Osteoblast (primary cell): ENCODE results near the gene PUS10. TPM values are rescaled to one million over a fixed set of nuclear protein-coding genes. Genes with fewer than 3 reads are reported as not detected.

ENCODE experiments used
- DNase-seq: peaks from one replicate; pipeline ENCODE4 v3.0.0; 2011; ENCODE audit warnings: low spot score, mixed read lengths; ENCODE audit not compliant: insufficient read length; ENCODE audit errors: missing footprints
- H2AFZ ChIP-seq: 2 replicates; pipeline ENCODE4 v1.6.0; 2011; ENCODE audit warnings: mild to moderate bottlenecking, low read length
- H3K27ac ChIP-seq: 2 replicates; pipeline ENCODE4 v1.5.1; 2011; ENCODE audit warnings: mild to moderate bottlenecking, low read depth, low read length, moderate library complexity
- H3K27me3 ChIP-seq: 2 replicates; pipeline ENCODE4 v1.6.0; 2012; ENCODE audit warnings: mild to moderate bottlenecking, control low read depth, inconsistent platforms, low read length, moderate library complexity; ENCODE audit not compliant: insufficient read depth
- H3K36me3 ChIP-seq: 2 replicates; pipeline ENCODE4 v1.5.1; 2011; ENCODE audit warnings: mild to moderate bottlenecking, low read length, control low read depth, moderate library complexity; ENCODE audit not compliant: insufficient read depth
- H3K4me1 ChIP-seq: 2 replicates; pipeline ENCODE4 v1.5.1; 2011; ENCODE audit warnings: mild to moderate bottlenecking, low read length, control low read depth, moderate library complexity; ENCODE audit not compliant: insufficient read depth
- H3K4me2 ChIP-seq: 2 replicates; pipeline ENCODE4 v1.6.0; 2011; ENCODE audit warnings: mild to moderate bottlenecking, low read length; ENCODE audit not compliant: insufficient read depth
- H3K4me3 ChIP-seq: fragments of 200-600 bp; sonication (generic); 3 replicates; pipeline ENCODE4 v1.5.1; 2012; ENCODE audit warnings: mild to moderate bottlenecking, low read length, inconsistent platforms; ENCODE audit not compliant: insufficient read depth
- H3K79me2 ChIP-seq: 2 replicates; pipeline ENCODE4 v1.6.0; 2012; ENCODE audit warnings: mild to moderate bottlenecking, low read length, control low read depth, inconsistent platforms; ENCODE audit not compliant: insufficient read depth
- H3K9me3 ChIP-seq: 2 replicates; pipeline ENCODE4 v1.5.1; 2011; ENCODE audit warnings: low read depth, low read length, control low read depth
- H4K20me1 ChIP-seq: 2 replicates; pipeline ENCODE4 v1.6.0; 2012; ENCODE audit warnings: mild to moderate bottlenecking, low read length, control low read depth; ENCODE audit not compliant: insufficient read depth
- total RNA-seq: library from RNA; depleted of rRNA; stranded (reverse); fragments of >200 nt; gene quantifications from 2 replicates; pipeline ENCODE4 v1.2.3, GENCODE V29; 2012
- TF ChIP-seq, protein P1 (sequence below): IDR thresholded peaks from 2 replicates; pipeline ENCODE4 v1.5.1; 2011; ENCODE audit warnings: mild to moderate bottlenecking, low read depth, low read length, moderate library complexity; ENCODE audit errors: extremely low read depth

The PUS10 gene
- total RNA-seq, 1 donor: 5.8 TPM

DNA sequence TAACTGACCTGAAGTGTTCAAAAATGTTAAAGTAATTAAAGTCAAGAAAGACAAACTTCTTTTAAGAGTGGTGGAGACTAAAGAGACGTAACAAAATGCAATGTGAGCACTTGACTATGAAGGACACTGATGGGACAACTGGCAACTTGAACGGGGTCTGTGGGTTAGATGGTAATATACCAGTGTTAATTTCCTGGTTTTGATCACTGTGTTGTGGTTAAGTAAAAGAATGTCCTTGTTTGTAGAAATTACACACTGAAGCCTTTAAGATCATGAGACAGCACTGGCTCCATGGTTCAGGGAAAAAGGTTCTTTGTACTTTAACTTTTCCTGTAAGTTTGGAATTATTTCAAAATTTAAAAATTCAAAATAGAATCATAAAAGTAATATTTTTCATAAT lies 78.4 kb downstream of the PUS10 start:
- H3K27ac ChIP-seq: no peak overlapping the region
- H3K36me3 ChIP-seq: peaks cover 4% of the 10 kb centered on the region
- no peaks in the 10 kb centered on the region for H3K79me2 ChIP-seq
- no peak for DNase-seq
- H3K9me3 ChIP-seq: no peaks in the 10 kb centered on the region
- H2AFZ ChIP-seq: no peak overlapping the region
- H3K4me3 ChIP-seq: no peak overlapping the region
- no peaks in the 10 kb centered on the region for H4K20me1 ChIP-seq
- H3K4me1 ChIP-seq: no peaks in the 10 kb centered on the region
- no peak overlapping the region for H3K4me2 ChIP-seq
- no peaks in the 10 kb centered on the region for H3K27me3 ChIP-seq
- TF ChIP-seq, protein P1, sequence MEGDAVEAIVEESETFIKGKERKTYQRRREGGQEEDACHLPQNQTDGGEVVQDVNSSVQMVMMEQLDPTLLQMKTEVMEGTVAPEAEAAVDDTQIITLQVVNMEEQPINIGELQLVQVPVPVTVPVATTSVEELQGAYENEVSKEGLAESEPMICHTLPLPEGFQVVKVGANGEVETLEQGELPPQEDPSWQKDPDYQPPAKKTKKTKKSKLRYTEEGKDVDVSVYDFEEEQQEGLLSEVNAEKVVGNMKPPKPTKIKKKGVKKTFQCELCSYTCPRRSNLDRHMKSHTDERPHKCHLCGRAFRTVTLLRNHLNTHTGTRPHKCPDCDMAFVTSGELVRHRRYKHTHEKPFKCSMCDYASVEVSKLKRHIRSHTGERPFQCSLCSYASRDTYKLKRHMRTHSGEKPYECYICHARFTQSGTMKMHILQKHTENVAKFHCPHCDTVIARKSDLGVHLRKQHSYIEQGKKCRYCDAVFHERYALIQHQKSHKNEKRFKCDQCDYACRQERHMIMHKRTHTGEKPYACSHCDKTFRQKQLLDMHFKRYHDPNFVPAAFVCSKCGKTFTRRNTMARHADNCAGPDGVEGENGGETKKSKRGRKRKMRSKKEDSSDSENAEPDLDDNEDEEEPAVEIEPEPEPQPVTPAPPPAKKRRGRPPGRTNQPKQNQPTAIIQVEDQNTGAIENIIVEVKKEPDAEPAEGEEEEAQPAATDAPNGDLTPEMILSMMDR: no peak

DNA sequence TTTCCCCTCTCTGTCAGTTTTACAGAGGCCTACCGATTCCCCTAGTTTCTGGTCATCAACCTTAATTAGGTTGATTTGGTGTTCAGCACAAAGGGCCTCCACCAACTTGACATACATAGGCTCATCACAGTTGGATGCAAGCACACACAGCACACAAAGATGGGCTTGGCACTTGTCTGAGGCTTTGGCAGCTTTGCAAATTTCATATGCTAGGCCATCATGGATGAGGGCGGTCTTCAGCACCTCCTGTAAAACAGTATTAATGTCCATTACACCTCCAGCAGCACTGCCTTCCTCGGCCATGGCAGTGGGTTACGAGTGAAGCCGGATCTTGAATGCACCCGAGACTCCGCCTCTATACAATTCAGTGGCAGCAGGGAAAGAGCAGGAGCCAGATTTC lies 79.8 kb downstream of the PUS10 start:
- TF ChIP-seq, protein P1: no peak

DNA sequence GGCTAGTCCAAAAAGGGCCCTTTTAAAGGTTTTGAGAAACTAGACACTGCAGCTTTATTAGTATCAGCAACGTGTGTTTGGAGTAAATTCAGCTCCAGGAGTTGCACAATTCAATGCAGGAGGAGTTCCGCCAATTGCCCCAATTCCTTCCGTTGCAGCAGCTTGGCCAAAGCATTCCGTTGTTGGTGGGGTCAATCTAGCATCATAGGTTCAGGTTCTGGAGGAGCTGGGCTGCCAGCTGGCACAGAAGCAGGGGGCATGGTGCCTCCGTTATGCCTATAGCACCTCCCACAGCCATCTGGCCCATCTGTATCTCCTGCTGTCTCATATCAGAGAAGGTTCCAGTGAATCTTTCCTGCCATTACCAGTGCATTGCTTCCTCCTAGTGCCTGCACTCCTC lies 81.3 kb downstream of the PUS10 start:
- Histone ChIP-seq H3K27me3 (no peaks in the 10 kb centered on the region), H3K4me3 (no peak overlapping the region), H3K79me2 (no peaks in the 10 kb centered on the region), H3K4me2 (no peak overlapping the region), H4K20me1 (no peaks in the 10 kb centered on the region), H3K4me1 (no peaks in the 10 kb centered on the region), H3K27ac (no peak overlapping the region), H2AFZ (no peak overlapping the region), H3K9me3 (no peaks in the 10 kb centered on the region), H3K36me3 (peaks cover 4% of the 10 kb centered on the region)
- TF ChIP-seq, protein P1: no peak
- DNase-seq: no peak

More for the DNA sequence above, 79.8 kb downstream of the PUS10 start:
- Histone ChIP-seq H3K4me3 (no peak overlapping the region), H3K36me3 (peaks cover 4% of the 10 kb centered on the region), H2AFZ (no peak overlapping the region), H4K20me1 (no peaks in the 10 kb centered on the region), H3K27ac (no peak overlapping the region), H3K4me2 (no peak overlapping the region), H3K4me1 (no peaks in the 10 kb centered on the region), H3K9me3 (no peaks in the 10 kb centered on the region), H3K79me2 (no peaks in the 10 kb centered on the region), H3K27me3 (no peaks in the 10 kb centered on the region)
- DNase-seq: no peak

DNA sequence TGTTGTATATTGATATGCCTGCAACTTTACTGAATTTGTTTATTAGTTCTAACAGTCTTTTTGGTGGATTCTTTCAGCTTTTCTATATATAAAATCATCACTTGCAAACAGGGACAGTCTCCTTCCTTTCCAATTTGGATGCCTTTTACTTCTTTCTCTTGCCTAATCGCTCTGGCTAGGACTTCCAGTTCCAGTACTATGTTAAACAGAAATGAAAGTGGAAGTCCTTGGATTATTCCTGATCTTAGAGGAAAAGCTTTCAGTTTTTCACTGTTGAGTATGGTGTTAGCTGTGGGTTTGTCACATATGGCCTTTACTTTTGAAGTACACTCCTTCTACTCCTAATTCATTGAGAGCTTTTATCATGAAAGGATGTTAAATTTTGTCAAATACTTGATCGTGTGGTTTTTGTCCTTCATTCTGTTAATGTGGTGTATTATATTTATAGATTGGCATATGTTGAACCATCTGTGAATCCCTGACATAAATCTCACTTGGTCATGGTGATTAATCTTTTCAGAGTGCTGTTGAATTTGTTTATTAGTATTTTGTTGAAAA lies 83.8 kb downstream of the PUS10 start:
- no peak for DNase-seq
- Histone ChIP-seq H3K4me3 (no peak overlapping the region), H4K20me1 (no peaks in the 10 kb centered on the region), H3K4me1 (no peaks in the 10 kb centered on the region), H3K4me2 (no peak overlapping the region), H3K79me2 (no peaks in the 10 kb centered on the region), H3K36me3 (peaks cover 4% of the 10 kb centered on the region), H3K9me3 (no peaks in the 10 kb centered on the region), H2AFZ (no peak overlapping the region), H3K27me3 (no peaks in the 10 kb centered on the region), H3K27ac (no peak overlapping the region)
- TF ChIP-seq, protein P1: no peak
